Measurements from ENCODE around the gene AJM1.
"Not testable (repeated sequence)": the region's sequence is repeated elsewhere in the genome, so short reads cannot be mapped to it uniquely, and the experiment has no call there.

Gene AJM1

GRCh38 chr9:136882109-136882946, 40.0 kb downstream of the AJM1 start:
- no peak for DNase-seq

GRCh38 chr9:136882947-136883283, 40.6 kb downstream of the AJM1 start:
- DNase-seq = not testable (repeated sequence)

GRCh38 chr9:136883670-136884069, 41.4 kb downstream of the AJM1 start:
- not testable (repeated sequence) for DNase-seq

GRCh38 chr9:136885950-136886578, 43.8 kb downstream of the AJM1 start, which contains the start of gene TRAF2:
Gene TRAF2, plus strand, starts transcription at chr9:136886516. Its CDS starts 12,225 bp downstream, at chr9:136898741.
- DNase-seq = peak; percentile 97

- peak; percentile 57 for DNase-seq
Observed at GRCh38 chr9:136886610-136887597, 44.6 kb downstream of the AJM1 start.

GRCh38 chr9:136888454-136888853, 46.2 kb downstream of the AJM1 start:
- DNase-seq = no peak

- DNase-seq = no peak
Observed at GRCh38 chr9:136889858-136890257, 47.6 kb downstream of the AJM1 start.

GRCh38 chr9:136890661-136891060, 48.4 kb downstream of the AJM1 start:
- DNase-seq = no peak

Measured in NCI-H2107 (cell line).